PC-3 (cell line): ENCODE measurements around the gene SERPINB5. TPM values are rescaled to one million over a fixed set of nuclear protein-coding genes. Genes with fewer than 3 reads are reported as not detected.

Experiments
- ATAC-seq: fragments of 200-7000 bp; cut with Tn5 transposase; 2 replicates; pipeline ENCODE4 v1.9.1; 2020; ENCODE audit warnings: mild to moderate bottlenecking, moderate library complexity
- BruUV-seq: library from RNA; stranded (reverse); fragments of 400-500 nt; replicated peaks from 2 replicates; lab custom pipeline; 2021; lab: Mats Ljungman, UMichigan
- CTCF ChIA-PET: fragments of 300-600 bp; sonication (Branson Sonifier 250); formaldehyde crosslinking; loops from one replicate; lab custom pipeline; 2022; ENCODE audit warnings: antibody characterized with exemption; lab: Charles Lee
- POLR2A ChIA-PET: fragments of 300-600 bp; sonication (Branson Sonifier 250); formaldehyde crosslinking; loops from one replicate; lab custom pipeline; 2022; ENCODE audit warnings: antibody characterized with exemption; ENCODE audit not compliant: unreplicated experiment; lab: Charles Lee
- DNase-seq: peaks from one replicate; pipeline ENCODE4 v3.0.0-alpha.2; 2015
- H2AFZ ChIP-seq: fragments of 300-600 bp; sonication (generic); 2 replicates; pipeline ENCODE4 v1.6.0; 2016; ENCODE audit warnings: antibody characterized with exemption, low read length
- H3F3A ChIP-seq: fragments of 300-600 bp; sonication (generic); one replicate; pipeline ENCODE4 v1.6.0; 2017; ENCODE audit warnings: antibody characterized with exemption, low read length, control low read depth, mild to moderate bottlenecking; ENCODE audit not compliant: unreplicated experiment
- H3K27ac ChIP-seq: fragments of 300-600 bp; sonication (generic); 2 replicates; pipeline ENCODE4 v1.5.1; 2016; ENCODE audit warnings: mild to moderate bottlenecking, low read length
- H3K27me3 ChIP-seq: fragments of 300-600 bp; sonication (generic); 2 replicates; pipeline ENCODE4 v1.6.1; 2016; ENCODE audit warnings: low read length, mixed read lengths
- H3K36me3 ChIP-seq: fragments of 300-600 bp; sonication (generic); 2 replicates; pipeline ENCODE4 v1.6.1; 2016; ENCODE audit warnings: low read depth, mixed run types, low read length, mixed read lengths
- H3K4me1 ChIP-seq: fragments of 300-600 bp; sonication (generic); 2 replicates; pipeline ENCODE4 v1.5.1; 2016; ENCODE audit warnings: low read length; ENCODE audit not compliant: insufficient read depth
- H3K4me2 ChIP-seq: fragments of 300-600 bp; sonication (generic); 2 replicates; pipeline ENCODE4 v1.6.0; 2016; ENCODE audit warnings: low read length
- H3K4me3 ChIP-seq: fragments of 300-600 bp; sonication (generic); 2 replicates; pipeline ENCODE4 v1.5.1; 2016; ENCODE audit warnings: mild to moderate bottlenecking, low read length, mixed read lengths
- H3K79me2 ChIP-seq: fragments of 300-600 bp; sonication (generic); 2 replicates; pipeline ENCODE4 v1.6.1; 2017; ENCODE audit warnings: low read length, mixed read lengths
- H3K9ac ChIP-seq: fragments of 300-600 bp; sonication (generic); 2 replicates; pipeline ENCODE4 v1.6.0; 2016; ENCODE audit warnings: mild to moderate bottlenecking, low read length
- H3K9me2 ChIP-seq: fragments of 300-600 bp; sonication (generic); replicated peaks from 2 replicates; pipeline ENCODE4 v1.6.1; 2016; ENCODE audit warnings: mixed run types, low read length, mixed read lengths
- H3K9me3 ChIP-seq: fragments of 300-600 bp; sonication (generic); 2 replicates; pipeline ENCODE4 v1.6.1; 2016; ENCODE audit warnings: low read length, mixed read lengths
- H4K20me1 ChIP-seq: fragments of 300-600 bp; sonication (generic); 2 replicates; pipeline ENCODE4 v1.6.1; 2016; ENCODE audit warnings: low read length, mixed read lengths
- EZH2 ChIP-seq: fragments of 300-600 bp; sonication (generic); IDR thresholded peaks from one replicate; pipeline ENCODE4 v1.6.1; 2017; ENCODE audit warnings: antibody characterized with exemption, mild to moderate bottlenecking, low read length; ENCODE audit not compliant: unreplicated experiment
- EZH2phosphoT487 ChIP-seq: fragments of 300-600 bp; sonication (generic); IDR thresholded peaks from 2 replicates; pipeline ENCODE4 v1.6.1; 2018; ENCODE audit warnings: mild to moderate bottlenecking, antibody characterized with exemption, low read length, borderline replicate concordance
- intact Hi-C: fragments of 100-400 bp; cut with micrococcal nuclease; formaldehyde crosslinking; loops from 2 replicates; pipeline ENCODE4 v1.9.0; 2023
- total RNA-seq: library from RNA; depleted of rRNA; stranded (reverse); fragments of >200 nt; gene quantifications from 2 replicates; pipeline ENCODE4 v1.2.3, GENCODE V29; 2014
- TF ChIP-seq, protein P1 (sequence below): fragments of 300-600 bp; sonication (generic); conservative IDR thresholded peaks from 2 replicates; pipeline ENCODE4 v1.5.1; 2017; ENCODE audit warnings: antibody characterized with exemption, low read depth, mild to moderate bottlenecking, low read length

Gene SERPINB5
- total RNA-seq, 1 experiment from 2014 or later, result 104 TPM

DNA sequence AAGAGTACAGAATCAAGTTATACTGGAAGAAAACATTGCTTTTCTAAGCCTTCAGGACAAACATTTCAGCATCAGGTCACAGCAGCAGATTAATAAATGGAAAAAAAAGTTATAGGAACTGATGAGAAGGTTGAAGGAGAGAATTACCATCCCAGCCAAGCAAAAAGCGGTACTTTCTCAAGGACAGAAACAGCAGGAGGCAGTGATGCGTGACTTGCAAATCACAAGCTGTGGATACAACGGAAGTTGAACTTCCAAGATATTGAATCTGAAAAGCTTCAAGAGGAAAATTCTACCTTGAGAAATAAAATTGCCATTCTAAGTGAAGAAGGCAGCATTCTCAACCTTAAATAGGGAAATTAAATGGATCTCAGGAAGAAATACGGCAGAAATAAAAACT is 46.9 kb downstream of the SERPINB5 start:
- H2AFZ ChIP-seq, result no peak overlapping the region
- no peak overlapping the region for H3K9ac ChIP-seq
- peaks cover 6% of the 10 kb centered on the region; the same call in 1 of the 2 replicates for H3K4me1 ChIP-seq
- ChIA-PET POLR2A (no interaction called here), CTCF (interaction anchor here (0.6 to 1.4 kb wide), 3 partner anchors 12 to 218 kb away, joined by 3 read pairs; no protein-coding TSS in a partner anchor)
- intact Hi-C loops, result no loop called here
- BruUV-seq, result no TSS peak
- no peaks in the 10 kb centered on the region for H3K36me3 ChIP-seq
- no peaks in the 10 kb centered on the region for H3K9me2 ChIP-seq
- ATAC-seq, result no peak
- no peak overlapping the region for H3K4me2 ChIP-seq
- no peaks in the 10 kb centered on the region for H3K79me2 ChIP-seq
- TF ChIP-seq EZH2 (no peak), EZH2phosphoT487 (no peak)
- TF ChIP-seq, protein P1, sequence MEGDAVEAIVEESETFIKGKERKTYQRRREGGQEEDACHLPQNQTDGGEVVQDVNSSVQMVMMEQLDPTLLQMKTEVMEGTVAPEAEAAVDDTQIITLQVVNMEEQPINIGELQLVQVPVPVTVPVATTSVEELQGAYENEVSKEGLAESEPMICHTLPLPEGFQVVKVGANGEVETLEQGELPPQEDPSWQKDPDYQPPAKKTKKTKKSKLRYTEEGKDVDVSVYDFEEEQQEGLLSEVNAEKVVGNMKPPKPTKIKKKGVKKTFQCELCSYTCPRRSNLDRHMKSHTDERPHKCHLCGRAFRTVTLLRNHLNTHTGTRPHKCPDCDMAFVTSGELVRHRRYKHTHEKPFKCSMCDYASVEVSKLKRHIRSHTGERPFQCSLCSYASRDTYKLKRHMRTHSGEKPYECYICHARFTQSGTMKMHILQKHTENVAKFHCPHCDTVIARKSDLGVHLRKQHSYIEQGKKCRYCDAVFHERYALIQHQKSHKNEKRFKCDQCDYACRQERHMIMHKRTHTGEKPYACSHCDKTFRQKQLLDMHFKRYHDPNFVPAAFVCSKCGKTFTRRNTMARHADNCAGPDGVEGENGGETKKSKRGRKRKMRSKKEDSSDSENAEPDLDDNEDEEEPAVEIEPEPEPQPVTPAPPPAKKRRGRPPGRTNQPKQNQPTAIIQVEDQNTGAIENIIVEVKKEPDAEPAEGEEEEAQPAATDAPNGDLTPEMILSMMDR, result no peak
- no peak for DNase-seq
- no peak overlapping the region for H3K27ac ChIP-seq
- H4K20me1 ChIP-seq, result no peaks in the 10 kb centered on the region
- H3F3A ChIP-seq, result no peaks in the 10 kb centered on the region
- H3K9me3 ChIP-seq, result no peaks in the 10 kb centered on the region
- H3K4me3 ChIP-seq, result no peak overlapping the region
- no peaks in the 10 kb centered on the region for H3K27me3 ChIP-seq

- H3K4me1 ChIP-seq, result no peaks in the 10 kb centered on the region
- CTCF ChIA-PET, result interaction anchor here (0.7 kb wide), 1 partner anchor 16 kb away, joined by 3 read pairs; no protein-coding TSS in a partner anchor
Measured at GRCh38 chr18:63527251-63527650, 50.5 kb downstream of the SERPINB5 start.

More at GRCh38 chr18:63527251-63527650, 50.5 kb downstream of the SERPINB5 start:
- H3F3A ChIP-seq, result no peaks in the 10 kb centered on the region
- no peak overlapping the region for H3K27ac ChIP-seq
- intact Hi-C loops, result no loop called here
- DNase-seq (no peak), ATAC-seq (no peak)
- H2AFZ ChIP-seq, result no peak overlapping the region
- BruUV-seq, result no TSS peak
- no peaks in the 10 kb centered on the region for H3K27me3 ChIP-seq
- H3K4me2 ChIP-seq, result no peak overlapping the region
- no peaks in the 10 kb centered on the region for H4K20me1 ChIP-seq
- no peaks in the 10 kb centered on the region for H3K36me3 ChIP-seq
- H3K9me3 ChIP-seq, result no peaks in the 10 kb centered on the region
- no peaks in the 10 kb centered on the region for H3K79me2 ChIP-seq
- TF ChIP-seq, protein P1, result no peak
- TF ChIP-seq EZH2, result no peak
- TF ChIP-seq EZH2phosphoT487, result no peak
- H3K9me2 ChIP-seq, result no peaks in the 10 kb centered on the region; the same call in 1 of the 2 replicates
- no peak overlapping the region for H3K4me3 ChIP-seq
- H3K9ac ChIP-seq, result no peak overlapping the region
- POLR2A ChIA-PET, result no interaction called here
